Body of pancreas (tissue), 4 donors: ENCODE results near the gene PTCHD4. TPM values are rescaled to one million over a fixed set of nuclear protein-coding genes. Genes with fewer than 3 reads are reported as not detected.

Experiments used
- ATAC-seq: fragments of 150-250 bp; one replicate; pipeline ENCODE4 v1.9.1; 2016
- DNase-seq, 4 donors: peaks; one replicate each; pipeline ENCODE4 v3.0.0-alpha.2; 2019
- H3K27ac ChIP-seq, 4 donors: fragments of 200-600 bp; sonication (generic); 1 replicate in 3 of 4; 2 replicates in 1 of 4; pipeline versions ENCODE4 v1.5.1 to v1.6.1; 2016 to 2019; ENCODE audit warnings: mild to moderate bottlenecking in 1 of 4, mixed read lengths in 1 of 4, moderate library complexity in 1 of 4
- H3K27me3 ChIP-seq, 2 donors: fragments of 200-600 bp; sonication (generic); one replicate each; pipeline ENCODE4 v1.6.0; 2016; ENCODE audit warnings: mild to moderate bottlenecking in 1 of 2
- H3K36me3 ChIP-seq, 2 donors: fragments of 200-600 bp; sonication (generic); replicated peaks in 1 of 2; 2 replicates each; pipeline ENCODE4 v1.5.1; 2016; ENCODE audit warnings: low read depth in 2 of 2; ENCODE audit not compliant: insufficient read depth in 1 of 2
- H3K4me1 ChIP-seq: fragments of 200-600 bp; sonication (generic); one replicate; pipeline ENCODE4 v1.6.0; 2016
- H3K4me3 ChIP-seq, 2 donors: fragments of 200-600 bp; sonication (generic); 1 replicate in 1 of 2; 2 replicates in 1 of 2; pipeline ENCODE4 v1.5.1; 2016 to 2019
- H3K9me3 ChIP-seq, 3 donors: fragments of 200-600 bp; sonication (generic); 1 replicate in 2 of 3; 2 replicates in 1 of 3; pipeline ENCODE4 v1.5.1; 2016
- CTCF ChIP-seq, 7 experiments: fragments of 450-650 bp in 4 of 7; fragments of 200-600 bp in 3 of 7; sonication (generic) in 3 of 7; IDR thresholded peaks; one replicate each; pipeline ENCODE4 v1.5.1; 2016 to 2019; ENCODE audit warnings: antibody characterized with exemption in 7 of 7
- POLR2A ChIP-seq, 3 donors: fragments of 450-650 bp; IDR thresholded peaks; one replicate each; pipeline ENCODE4 v1.6.1; 2016; ENCODE audit warnings: antibody characterized with exemption in 3 of 3, mild to moderate bottlenecking in 2 of 3
- WGBS, 2 donors: methylation state at CpG; one replicate each; pipeline ENCODE4 v1.1.5; 2017; 5-methylcytosine and 5-hydroxymethylcytosine counted together
- intact Hi-C: fragments of 100-400 bp; cut with DNase I; formaldehyde crosslinking; loops from one replicate; pipeline ENCODE4 v1.15.1; 2023
- total RNA-seq, 2 donors: library from RNA; depleted of rRNA; stranded (reverse); fragments of >200 nt; gene quantifications; one replicate each; pipeline ENCODE4 v1.1.0, GENCODE V29; 2016

Gene PTCHD4
- total RNA-seq, 2 donors from 2014 or later = 0.26 TPM; not detected in 1

GRCh38 chr6:48080227-48081009, 30.6 kb downstream of the PTCHD4 start:
- intact Hi-C loops = no loop called here
- Histone ChIP-seq H3K4me1 (no peaks in the 10 kb centered on the region), H3K36me3 (no peaks in the 10 kb centered on the region), H3K27ac (no peak overlapping the region), H3K9me3 (no peaks in the 10 kb centered on the region), H3K27me3 (no peaks in the 10 kb centered on the region), H3K4me3 (no peak overlapping the region)
- ATAC-seq (no peak), DNase-seq (no peak)
- WGBS, 2 donors = 32 to 46% methylated on average over 4 of the region's 4 CpGs
- TF ChIP-seq CTCF (IDR thresholded peaks at IDR 0.05) = no peak
- TF ChIP-seq POLR2A (IDR thresholded peaks at IDR 0.05) = no peak

- intact Hi-C loops = no loop called here
- no peak overlapping the region for H3K27ac ChIP-seq
- no peaks in the 10 kb centered on the region for H3K27me3 ChIP-seq
- TF ChIP-seq POLR2A (IDR thresholded peaks at IDR 0.05) (no peak), CTCF (IDR thresholded peaks at IDR 0.05) (no peak)
- no peak overlapping the region for H3K4me3 ChIP-seq
- H3K4me1 ChIP-seq = no peaks in the 10 kb centered on the region
- no peaks in the 10 kb centered on the region for H3K36me3 ChIP-seq
- no peaks in the 10 kb centered on the region for H3K9me3 ChIP-seq
- ATAC-seq (no peak), DNase-seq (no peak)
Observed at GRCh38 chr6:48078120-48078519, 32.9 kb downstream of the PTCHD4 start.

- TF ChIP-seq POLR2A (IDR thresholded peaks at IDR 0.05) (no peak), CTCF (IDR thresholded peaks at IDR 0.05) (no peak)
- Histone ChIP-seq H3K27ac (no peak overlapping the region), H3K27me3 (no peaks in the 10 kb centered on the region), H3K4me3 (no peak overlapping the region), H3K9me3 (no peaks in the 10 kb centered on the region), H3K4me1 (no peaks in the 10 kb centered on the region), H3K36me3 (no peaks in the 10 kb centered on the region)
- DNase-seq (no peak), ATAC-seq (no peak)
- intact Hi-C loops = no loop called here
Observed at GRCh38 chr6:48075181-48075580, 35.8 kb downstream of the PTCHD4 start.

- Histone ChIP-seq H3K27ac (no peak overlapping the region), H3K27me3 (no peaks in the 10 kb centered on the region), H3K36me3 (no peaks in the 10 kb centered on the region), H3K4me1 (no peaks in the 10 kb centered on the region), H3K4me3 (no peak overlapping the region), H3K9me3 (no peaks in the 10 kb centered on the region)
- TF ChIP-seq CTCF (IDR thresholded peaks at IDR 0.05) = no peak
- no peak for TF ChIP-seq POLR2A (IDR thresholded peaks at IDR 0.05)
- 62 to 68% methylated on average over 8 of the region's 8 CpGs for WGBS, 2 donors
- DNase-seq (no peak), ATAC-seq (no peak)
- intact Hi-C loops = no loop called here
Observed at GRCh38 chr6:48073976-48074767, 36.8 kb downstream of the PTCHD4 start.
